ENCODE results near the gene DPEP2NB.
"Not testable (repeated sequence)": the region's sequence is repeated elsewhere in the genome, so short reads cannot be mapped to it uniquely, and the experiment has no call there.

DPEP2NB gene

DNA sequence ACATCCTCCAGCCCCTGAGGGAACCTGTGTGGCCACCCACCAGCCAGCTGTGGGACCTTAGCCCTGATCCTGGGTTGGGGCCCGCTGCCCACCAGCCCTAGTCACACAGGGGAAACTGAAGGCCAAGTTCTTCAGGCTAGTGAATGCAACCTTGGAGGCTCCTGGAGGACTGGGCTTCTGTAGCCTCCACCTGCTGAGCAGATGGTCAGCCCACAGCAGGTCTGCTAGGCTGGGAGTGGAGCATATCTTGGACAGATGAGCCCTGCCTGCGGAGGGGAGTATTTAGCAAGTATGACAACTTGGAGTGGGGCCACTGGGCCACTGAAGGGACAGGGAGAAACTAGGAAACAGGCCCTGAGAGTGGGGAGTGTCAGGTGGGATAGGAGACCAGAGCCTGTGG is 39.5 kb downstream of the DPEP2NB start:
- Histone ChIP-seq H3K27ac (ENCODE audit: low read depth, low read length) (no peak overlapping the region), H3K9me2 (replicated peaks; ENCODE audit: insufficient read depth, low read length) (no peaks in the 10 kb centered on the region), H3K79me2 (ENCODE audit: insufficient read depth, low read length) (no peaks in the 10 kb centered on the region), H3K9me3 (ENCODE audit: insufficient read depth, low read length) (no peaks in the 10 kb centered on the region), H3K4me2 (ENCODE audit: low read depth, low read length, poor library complexity, severe bottlenecking) (no peak overlapping the region), H2AFZ (ENCODE audit: low read depth, low read length, severe bottlenecking) (no peak overlapping the region), H3K9ac (ENCODE audit: low read length) (no peak overlapping the region), H4K20me1 (ENCODE audit: low read depth, low read length) (no peaks in the 10 kb centered on the region), H3K4me3 (ENCODE audit: insufficient read depth, low read length, poor library complexity, severe bottlenecking) (no peak overlapping the region), H3K36me3 (ENCODE audit: low read length) (no peaks in the 10 kb centered on the region), H3F3A (ENCODE audit: insufficient read depth) (no peaks in the 10 kb centered on the region), H3K27me3 (ENCODE audit: low read length) (no peaks in the 10 kb centered on the region)
- TF ChIP-seq EZH2phosphoT487 (conservative IDR thresholded peaks at IDR 0.05; ENCODE audit: low read length) (no peak), CTCF (IDR thresholded peaks at IDR 0.05; ENCODE audit: insufficient read depth, low read length, poor library complexity, severe bottlenecking) (no peak)

DNA sequence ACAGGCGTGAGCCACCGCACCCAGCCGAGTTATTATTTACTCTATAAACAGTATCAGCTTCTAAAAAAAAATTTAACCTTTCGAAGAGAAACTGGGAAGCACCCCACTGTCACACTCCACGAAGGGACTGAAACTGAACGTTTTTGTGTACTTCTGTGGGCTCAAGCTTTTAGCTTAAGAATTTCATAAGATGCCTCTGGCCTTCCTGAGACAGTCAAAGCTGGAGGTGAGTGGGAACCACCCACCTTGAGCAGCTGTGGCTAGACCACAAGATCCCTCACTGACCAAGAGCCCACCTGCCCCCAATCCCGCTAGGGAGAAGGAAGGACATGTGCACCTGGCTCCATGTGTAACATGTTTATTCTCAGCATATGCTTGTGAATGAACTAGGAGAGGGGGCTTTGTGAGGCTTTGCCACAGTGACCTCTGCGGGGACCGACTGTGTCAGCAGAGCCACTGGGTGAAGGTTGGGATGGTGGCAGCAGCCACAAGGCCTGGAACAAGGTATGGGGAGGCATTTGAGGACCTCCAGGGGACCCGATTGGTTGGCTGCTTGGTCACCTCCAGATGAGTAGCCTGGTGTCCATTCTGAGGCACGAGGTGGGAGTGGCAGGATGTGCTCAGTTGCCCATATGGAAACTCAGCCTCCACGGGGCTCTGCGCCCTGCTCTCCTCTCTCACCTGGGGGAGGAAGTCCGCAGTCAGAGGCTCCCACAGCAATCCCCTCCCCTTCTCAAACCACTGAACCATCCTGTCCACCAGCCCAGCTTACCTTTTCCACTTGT is 40.2 kb downstream of the DPEP2NB start:
- Histone ChIP-seq H3K79me2 (ENCODE audit: insufficient read depth, low read length) (no peaks in the 10 kb centered on the region), H3K9me3 (ENCODE audit: insufficient read depth, low read length) (no peaks in the 10 kb centered on the region), H3K4me3 (ENCODE audit: insufficient read depth, low read length, poor library complexity, severe bottlenecking) (no peak overlapping the region), H4K20me1 (ENCODE audit: low read depth, low read length) (no peaks in the 10 kb centered on the region), H3F3A (ENCODE audit: insufficient read depth) (no peaks in the 10 kb centered on the region), H3K36me3 (ENCODE audit: low read length) (no peaks in the 10 kb centered on the region), H3K4me2 (ENCODE audit: low read depth, low read length, poor library complexity, severe bottlenecking) (no peak overlapping the region), H2AFZ (ENCODE audit: low read depth, low read length, severe bottlenecking) (no peak overlapping the region), H3K9me2 (replicated peaks; ENCODE audit: insufficient read depth, low read length) (no peaks in the 10 kb centered on the region), H3K9ac (ENCODE audit: low read length) (no peak overlapping the region), H3K27ac (ENCODE audit: low read depth, low read length) (no peak overlapping the region), H3K27me3 (ENCODE audit: low read length) (no peaks in the 10 kb centered on the region)
- TF ChIP-seq CTCF (IDR thresholded peaks at IDR 0.05; ENCODE audit: insufficient read depth, low read length, poor library complexity, severe bottlenecking) (no peak), EZH2phosphoT487 (conservative IDR thresholded peaks at IDR 0.05; ENCODE audit: low read length) (no peak)

- H3F3A ChIP-seq (ENCODE audit: insufficient read depth); H3K4me2 ChIP-seq (ENCODE audit: low read depth, low read length, poor library complexity, severe bottlenecking); H3K9me3 ChIP-seq (ENCODE audit: insufficient read depth, low read length); H3K27me3 ChIP-seq (ENCODE audit: low read length); H3K79me2 ChIP-seq (ENCODE audit: insufficient read depth, low read length); H3K4me3 ChIP-seq (ENCODE audit: insufficient read depth, low read length, poor library complexity, severe bottlenecking); H3K36me3 ChIP-seq (ENCODE audit: low read length); H3K9ac ChIP-seq (ENCODE audit: low read length); H3K9me2 ChIP-seq (replicated peaks; ENCODE audit: insufficient read depth, low read length); H2AFZ ChIP-seq (ENCODE audit: low read depth, low read length, severe bottlenecking); H3K27ac ChIP-seq (ENCODE audit: low read depth, low read length); H4K20me1 ChIP-seq (ENCODE audit: low read depth, low read length): not testable (repeated sequence)
Measured at GRCh38 chr16:67972285-67972684, 43.4 kb downstream of the DPEP2NB start.

- no peak overlapping the region for H2AFZ ChIP-seq (ENCODE audit: low read depth, low read length, severe bottlenecking)
- H3K36me3 ChIP-seq (ENCODE audit: low read length) = no peaks in the 10 kb centered on the region
- no peaks in the 10 kb centered on the region for H3K9me3 ChIP-seq (ENCODE audit: insufficient read depth, low read length)
- no peak overlapping the region for H3K4me3 ChIP-seq (ENCODE audit: insufficient read depth, low read length, poor library complexity, severe bottlenecking)
- no peak overlapping the region for H3K27ac ChIP-seq (ENCODE audit: low read depth, low read length)
- no peaks in the 10 kb centered on the region for H4K20me1 ChIP-seq (ENCODE audit: low read depth, low read length)
- no peaks in the 10 kb centered on the region for H3F3A ChIP-seq (ENCODE audit: insufficient read depth)
- H3K9ac ChIP-seq (ENCODE audit: low read length) = no peak overlapping the region
- TF ChIP-seq EZH2phosphoT487 (conservative IDR thresholded peaks at IDR 0.05; ENCODE audit: low read length) (no peak), CTCF (IDR thresholded peaks at IDR 0.05; ENCODE audit: insufficient read depth, low read length, poor library complexity, severe bottlenecking) (no peak)
- H3K79me2 ChIP-seq (ENCODE audit: insufficient read depth, low read length) = no peaks in the 10 kb centered on the region
- no peak overlapping the region for H3K4me2 ChIP-seq (ENCODE audit: low read depth, low read length, poor library complexity, severe bottlenecking)
- no peaks in the 10 kb centered on the region for H3K9me2 ChIP-seq (replicated peaks; ENCODE audit: insufficient read depth, low read length)
- H3K27me3 ChIP-seq (ENCODE audit: low read length) = no peaks in the 10 kb centered on the region
Measured at GRCh38 chr16:67971111-67971510, 44.6 kb downstream of the DPEP2NB start.

Data from SU-DHL-6 (cell line).